ENCODE measurements around the gene PIWIL4. TPM values are rescaled to one million over a fixed set of nuclear protein-coding genes. Genes with fewer than 3 reads are reported as not detected.

The PIWIL4 gene
- total and polyA plus RNA-seq, 7 experiments from 2014 or later, result 0.59 to 3.1 (median 1.2) TPM

DNA sequence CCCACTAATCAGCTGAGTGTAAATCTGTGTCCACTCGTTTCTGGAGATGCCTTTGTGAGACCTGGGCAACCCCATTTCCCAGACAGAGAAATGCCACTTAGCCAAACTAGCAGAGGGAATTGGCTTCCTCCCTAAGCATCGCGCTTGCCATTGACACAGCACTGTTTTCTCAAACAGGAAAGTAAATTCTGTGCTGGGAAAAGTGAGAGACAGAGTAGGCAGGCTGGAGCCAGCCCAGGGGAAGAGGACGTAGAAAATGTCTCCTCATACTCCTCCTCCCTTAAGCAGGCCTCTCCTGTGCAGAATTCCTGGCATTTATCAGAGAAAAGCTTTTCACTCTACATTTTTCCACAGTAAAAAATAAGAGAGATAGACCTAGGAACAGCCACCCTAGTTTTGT, 101.9 kb downstream of the PIWIL4 start:
- Mint-ChIP-seq H3K4me3 (no peak overlapping the region), H3K9me3 (peaks cover 0 to 2% (median 0%) of the 10 kb centered on the region in 11 donors), H3K27ac (peak overlapping the region in 1 of 9 donors; percentile 6), H3K36me3 (no peaks in the 10 kb centered on the region), H3K27me3 (peaks cover 0 to 13% (median 0%) of the 10 kb centered on the region in 5 donors), H3K4me1 (no peaks in the 10 kb centered on the region)
- Histone ChIP-seq H3K36me3 (ENCODE audit: control insufficient read depth in 2 of 3, insufficient read depth in 3 of 3, low read length in 3 of 3) (no peaks in the 10 kb centered on the region), H3K9me3 (ENCODE audit: control insufficient read depth in 2 of 3, low read length in 3 of 3) (no peaks in the 10 kb centered on the region), H3K27ac (ENCODE audit: low read depth, low read length) (no peak overlapping the region), H3K4me1 (ENCODE audit: control insufficient read depth in 2 of 2, insufficient read depth in 2 of 2, low read length in 2 of 2) (no peaks in the 10 kb centered on the region), H3K4me3 (ENCODE audit: low read length) (no peak overlapping the region), H3K27me3 (ENCODE audit: control insufficient read depth in 2 of 2, insufficient read depth in 2 of 2, low read length in 2 of 2) (no peaks in the 10 kb centered on the region)
- ATAC-seq, result no peak
- POLR2A ChIA-PET, result no interaction called here
- CTCF ChIA-PET, result no interaction called here
- no peak for DNase-seq
- intact Hi-C loops (cut with micrococcal nuclease), result no loop called here

Other genes with a start within 250 kb of the PIWIL4 start
- gene GPR83, start 165.9 kb upstream of the PIWIL4 start, total RNA-seq, result under 1 TPM in 3 of 5 experiments, not detected in 2; 0.05 to 0.27 (median 0.12) TPM
- gene GPR83, start 165.9 kb upstream of the PIWIL4 start, polyA plus RNA-seq, result under 1 TPM in 1 of 2 donors, not detected in 1; 0.08 TPM
- 10 to 100 TPM; 19.0 to 45.5 (median 40.1) TPM for gene MRE11, start 73.5 kb upstream of the PIWIL4 start, total RNA-seq
- gene MRE11, start 73.5 kb upstream of the PIWIL4 start, polyA plus RNA-seq, result 10 to 100 TPM; 11.8 to 15.6 TPM
- gene ANKRD49, start 73.4 kb upstream of the PIWIL4 start, total RNA-seq, result 10 to 100 TPM; 25.6 to 64.4 (median 44.5) TPM
- 10 to 100 TPM; 17.1 to 32.7 TPM for gene ANKRD49, start 73.4 kb upstream of the PIWIL4 start, polyA plus RNA-seq
- not detected for gene C11orf97, start 54.9 kb upstream of the PIWIL4 start, total RNA-seq
- not detected for gene C11orf97, start 54.9 kb upstream of the PIWIL4 start, polyA plus RNA-seq
- 10 to 100 TPM in 1 of 5 experiments, 1 to 10 TPM in 4; 5.6 to 10.2 (median 6.9) TPM for gene FUT4, start 23.4 kb upstream of the PIWIL4 start, total RNA-seq
- 1 to 10 TPM; 1.4 to 1.9 TPM for gene FUT4, start 23.4 kb upstream of the PIWIL4 start, polyA plus RNA-seq
- gene AMOTL1, start 201.0 kb downstream of the PIWIL4 start, total RNA-seq, result 1 to 10 TPM in 1 of 5 experiments, under 1 TPM in 3, not detected in 1; 0.05 to 6.3 (median 0.39) TPM
- gene AMOTL1, start 201.0 kb downstream of the PIWIL4 start, polyA plus RNA-seq, result under 1 TPM in 1 of 2 donors, not detected in 1; 0.07 TPM

Data from naive thymus-derived CD4-positive, alpha-beta T cell (primary cell).